EH (cell line): ENCODE results near the gene SH2D7.
A peak's percentile ranks its signal among the peaks of the same experiment; 100 is the strongest.

Experiments
- DNase-seq: peaks from one replicate; pipeline ENCODE4 v3.0.0-alpha.2; 2015; ENCODE audit warnings: low read depth

SH2D7 gene

GRCh38 chr15:78104119-78104479 is 11.7 kb downstream of the SH2D7 start:
- no peak for DNase-seq

GRCh38 chr15:78104566-78105475 is 12.5 kb downstream of the SH2D7 start:
- DNase-seq = no peak

- peak; percentile 49 for DNase-seq
These were observed 13.3 kb downstream of the SH2D7 start for GRCh38 chr15:78105476-78106241.

GRCh38 chr15:78107471-78107870 is 15.1 kb downstream of the SH2D7 start:
- no peak for DNase-seq

- DNase-seq = peak; percentile 89
These were observed 16.1 kb downstream of the SH2D7 start for GRCh38 chr15:78108300-78109084.

- DNase-seq = no peak
These were observed 16.8 kb downstream of the SH2D7 start for GRCh38 chr15:78109156-78109555.

GRCh38 chr15:78110096-78110495 is 17.7 kb downstream of the SH2D7 start:
- no peak for DNase-seq

- no peak for DNase-seq
These were observed 18.6 kb downstream of the SH2D7 start for GRCh38 chr15:78110916-78111475.

GRCh38 chr15:78111788-78112187 is 19.4 kb downstream of the SH2D7 start:
- no peak for DNase-seq

- DNase-seq = no peak
These were observed 20.2 kb downstream of the SH2D7 start for GRCh38 chr15:78112551-78112950.

GRCh38 chr15:78120523-78120922 is 28.2 kb downstream of the SH2D7 start:
- no peak for DNase-seq

- no peak for DNase-seq
These were observed 32.9 kb downstream of the SH2D7 start for GRCh38 chr15:78125267-78125666.

- DNase-seq = no peak
These were observed 35.5 kb downstream of the SH2D7 start for GRCh38 chr15:78127882-78128281.

- peak; percentile 20 for DNase-seq
These were observed 36.9 kb downstream of the SH2D7 start for GRCh38 chr15:78129077-78129750.

GRCh38 chr15:78129751-78130287 is 37.5 kb downstream of the SH2D7 start:
- DNase-seq = no peak

GRCh38 chr15:78130466-78131294 is 38.3 kb downstream of the SH2D7 start:
- DNase-seq = no peak

- DNase-seq = peak; percentile 72
These were observed 39.1 kb downstream of the SH2D7 start, which contains the start of gene CIB2 for GRCh38 chr15:78131295-78132061. Gene CIB2 (minus strand): TSS chr15:78131445. CDS start chr15:78131215, 230 bp downstream.

GRCh38 chr15:78133801-78134200 is 41.4 kb downstream of the SH2D7 start:
- DNase-seq = no peak

GRCh38 chr15:78139578-78139977 is 47.2 kb downstream of the SH2D7 start:
- DNase-seq = no peak
